Measurements from ENCODE around the gene SLC22A17. TPM values are rescaled to one million over a fixed set of nuclear protein-coding genes. Genes with fewer than 3 reads are reported as not detected.

SLC22A17 gene
- total and polyA plus RNA-seq, 2 of the 8 experiments (the other 6 are each of a cell fraction or from before 2014, with no cell fraction given) = 43.0 to 49.0 TPM

MicroRNAs within 50 kb of the gene (microRNA counts, 767-probe panel; counts per million panel counts)
- microRNA hsa-miR-208a = 879 counts per million, percentile 95 among the panel's probes with 10 or more counts

Small RNA genes lying within 50 kb of the gene (microRNA-seq; reads per million reads assigned to microRNA genes)
- 0 to 0.23 reads per million in 2 experiments for gene MIR208A (ENCODE audit: borderline microRNAs expressed in 2 of 2, borderline number of aligned reads in 2 of 2, borderline replicate concordance in 1 of 2)

Small RNA genes lying within 50 kb of the gene (small RNA-seq; reads per million reads assigned to genes)
- not detected for gene MIR208A (ENCODE audit: insufficient read depth)

Other genes with a start within 250 kb of the SLC22A17 start
- not detected in 2 replicates for gene CIROP, start 247.9 kb downstream of the SLC22A17 start, total RNA-seq (2021; fragmentation: NEBNext Ultra II Directional; extraction: Animal tissue kit (Norgen Biotek cat#: 25700))
- 0.03 and 0.06 TPM in 2 replicates for gene CIROP, start 247.9 kb downstream of the SLC22A17 start, polyA plus RNA-seq (2011; rRNA removed)
- not detected in 2 replicates for gene CEBPE, start 233.6 kb downstream of the SLC22A17 start, total RNA-seq (2021; fragmentation: NEBNext Ultra II Directional; extraction: Animal tissue kit (Norgen Biotek cat#: 25700))
- gene CEBPE, start 233.6 kb downstream of the SLC22A17 start, polyA plus RNA-seq (2011; rRNA removed) = 0.05 and 0.06 TPM in 2 replicates
- 204 and 209 TPM in 2 replicates for gene SLC7A8, start 169.2 kb downstream of the SLC22A17 start, total RNA-seq (2021; fragmentation: NEBNext Ultra II Directional; extraction: Animal tissue kit (Norgen Biotek cat#: 25700))
- 181 and 182 TPM in 2 replicates for gene SLC7A8, start 169.2 kb downstream of the SLC22A17 start, polyA plus RNA-seq (2011; rRNA removed)
- gene RNF212B, start 115.0 kb downstream of the SLC22A17 start, total RNA-seq (2021; fragmentation: NEBNext Ultra II Directional; extraction: Animal tissue kit (Norgen Biotek cat#: 25700)) = 1.2 TPM in 1 of 2 replicates, not detected in the other
- 0.36 and 0.95 TPM in 2 replicates for gene RNF212B, start 115.0 kb downstream of the SLC22A17 start, polyA plus RNA-seq (2011; rRNA removed)
- gene HOMEZ, start 66.8 kb downstream of the SLC22A17 start, total RNA-seq (2021; fragmentation: NEBNext Ultra II Directional; extraction: Animal tissue kit (Norgen Biotek cat#: 25700)) = 9.1 and 9.7 TPM in 2 replicates
- 12.3 and 15.9 TPM in 2 replicates for gene HOMEZ, start 66.8 kb downstream of the SLC22A17 start, polyA plus RNA-seq (2011; rRNA removed)
- 3.7 and 4.4 TPM in 2 replicates for gene PPP1R3E, start 50.0 kb downstream of the SLC22A17 start, total RNA-seq (2021; fragmentation: NEBNext Ultra II Directional; extraction: Animal tissue kit (Norgen Biotek cat#: 25700))
- 3.5 and 4.7 TPM in 2 replicates for gene PPP1R3E, start 50.0 kb downstream of the SLC22A17 start, polyA plus RNA-seq (2011; rRNA removed)
- 13.3 and 13.8 TPM in 2 replicates for gene BCL2L2, start 46.1 kb downstream of the SLC22A17 start, total RNA-seq (2021; fragmentation: NEBNext Ultra II Directional; extraction: Animal tissue kit (Norgen Biotek cat#: 25700))
- 9.3 and 10.5 TPM in 2 replicates for gene BCL2L2, start 46.1 kb downstream of the SLC22A17 start, polyA plus RNA-seq (2011; rRNA removed)
- 300 and 312 TPM in 2 replicates for gene PABPN1, start 31.4 kb downstream of the SLC22A17 start, total RNA-seq (2021; fragmentation: NEBNext Ultra II Directional; extraction: Animal tissue kit (Norgen Biotek cat#: 25700))
- gene PABPN1, start 31.4 kb downstream of the SLC22A17 start, polyA plus RNA-seq (2011; rRNA removed) = 229 and 331 TPM in 2 replicates
- 27.8 and 29.0 TPM in 2 replicates for gene EFS, start 12.3 kb upstream of the SLC22A17 start, total RNA-seq (2021; fragmentation: NEBNext Ultra II Directional; extraction: Animal tissue kit (Norgen Biotek cat#: 25700))
- gene EFS, start 12.3 kb upstream of the SLC22A17 start, polyA plus RNA-seq (2011; rRNA removed) = 28.6 and 39.0 TPM in 2 replicates
- gene IL25, start 19.9 kb upstream of the SLC22A17 start, total RNA-seq (2021; fragmentation: NEBNext Ultra II Directional; extraction: Animal tissue kit (Norgen Biotek cat#: 25700)) = not detected in 2 replicates
- not detected in 2 replicates for gene IL25, start 19.9 kb upstream of the SLC22A17 start, polyA plus RNA-seq (2011; rRNA removed)
- not detected in 2 replicates for gene CMTM5, start 24.2 kb upstream of the SLC22A17 start, total RNA-seq (2021; fragmentation: NEBNext Ultra II Directional; extraction: Animal tissue kit (Norgen Biotek cat#: 25700))
- gene CMTM5, start 24.2 kb upstream of the SLC22A17 start, polyA plus RNA-seq (2011; rRNA removed) = 2.1 and 2.8 TPM in 2 replicates
- not detected in 2 replicates for gene MYH6, start 55.4 kb upstream of the SLC22A17 start, total RNA-seq (2021; fragmentation: NEBNext Ultra II Directional; extraction: Animal tissue kit (Norgen Biotek cat#: 25700))
- 0.03 and 0.05 TPM in 2 replicates for gene MYH6, start 55.4 kb upstream of the SLC22A17 start, polyA plus RNA-seq (2011; rRNA removed)
- gene MYH7, start 82.8 kb upstream of the SLC22A17 start, total RNA-seq (2021; fragmentation: NEBNext Ultra II Directional; extraction: Animal tissue kit (Norgen Biotek cat#: 25700)) = not detected in 2 replicates
- 0.02 TPM in 1 of 2 replicates, not detected in the other for gene MYH7, start 82.8 kb upstream of the SLC22A17 start, polyA plus RNA-seq (2011; rRNA removed)
- gene NGDN, start 116.8 kb upstream of the SLC22A17 start, total RNA-seq (2021; fragmentation: NEBNext Ultra II Directional; extraction: Animal tissue kit (Norgen Biotek cat#: 25700)) = 48.8 and 56.0 TPM in 2 replicates
- gene NGDN, start 116.8 kb upstream of the SLC22A17 start, polyA plus RNA-seq (2011; rRNA removed) = 22.4 and 39.8 TPM in 2 replicates
- 27.0 and 28.6 TPM in 2 replicates for gene ZFHX2, start 198.9 kb upstream of the SLC22A17 start, total RNA-seq (2021; fragmentation: NEBNext Ultra II Directional; extraction: Animal tissue kit (Norgen Biotek cat#: 25700))
- gene ZFHX2, start 198.9 kb upstream of the SLC22A17 start, polyA plus RNA-seq (2011; rRNA removed) = 2.7 and 3.7 TPM in 2 replicates
- gene THTPA, start 203.4 kb upstream of the SLC22A17 start, total RNA-seq (2021; fragmentation: NEBNext Ultra II Directional; extraction: Animal tissue kit (Norgen Biotek cat#: 25700)) = 14.8 and 16.6 TPM in 2 replicates
- 19.0 and 23.4 TPM in 2 replicates for gene THTPA, start 203.4 kb upstream of the SLC22A17 start, polyA plus RNA-seq (2011; rRNA removed)
- 70.1 and 70.9 TPM in 2 replicates for gene AP1G2, start 214.9 kb upstream of the SLC22A17 start, total RNA-seq (2021; fragmentation: NEBNext Ultra II Directional; extraction: Animal tissue kit (Norgen Biotek cat#: 25700))
- gene AP1G2, start 214.9 kb upstream of the SLC22A17 start, polyA plus RNA-seq (2011; rRNA removed) = 134 and 162 TPM in 2 replicates
- gene JPH4, start 225.9 kb upstream of the SLC22A17 start, total RNA-seq (2021; fragmentation: NEBNext Ultra II Directional; extraction: Animal tissue kit (Norgen Biotek cat#: 25700)) = 46.4 and 46.7 TPM in 2 replicates
- 23.9 and 35.0 TPM in 2 replicates for gene JPH4, start 225.9 kb upstream of the SLC22A17 start, polyA plus RNA-seq (2011; rRNA removed)

Data from H1 (cell line).